H4 (cell line): ENCODE data around the gene RFNG. TPM values are rescaled to one million over a fixed set of nuclear protein-coding genes. Genes with fewer than 3 reads are reported as not detected.
"Not testable (repeated sequence)": the region's sequence is repeated elsewhere in the genome, so short reads cannot be mapped to it uniquely, and the experiment has no call there.

ENCODE experiments used
- DNase-seq: peaks from one replicate; pipeline ENCODE4 v3.0.0-alpha.2; 2015; ENCODE audit warnings: low spot score
- total RNA-seq: library from RNA; depleted of rRNA; stranded (reverse); fragments of >200 nt; shearing (Covaris generic); gene quantifications from 2 replicates; pipeline ENCODE4 v1.2.3, GENCODE V29; 2014

RFNG gene
- total RNA-seq, 1 experiment from 2014 or later: 9.9 TPM

- no peak for DNase-seq
Observed at GRCh38 chr17:82043507-82043906, 8.1 kb downstream of the RFNG start.

- DNase-seq: no peak
Observed at GRCh38 chr17:82042649-82043048, 9.0 kb downstream of the RFNG start.

- DNase-seq: no peak
Observed at GRCh38 chr17:82041144-82041814, 10.3 kb downstream of the RFNG start.

GRCh38 chr17:82039695-82040299, 11.8 kb downstream of the RFNG start:
- DNase-seq: no peak

GRCh38 chr17:82038796-82039409, 12.7 kb downstream of the RFNG start:
- not testable (repeated sequence) for DNase-seq

GRCh38 chr17:82037889-82038195, 13.8 kb downstream of the RFNG start:
- no peak for DNase-seq

- DNase-seq: peak; percentile 95
Observed at GRCh38 chr17:82037092-82037888, 14.3 kb downstream of the RFNG start, which contains the start of gene DCXR. DCXR (minus strand) TSS chr17:82037697; CDS start chr17:82037682, 15 bp downstream.

GRCh38 chr17:82036634-82037091, 14.9 kb downstream of the RFNG start:
- DNase-seq: no peak

- no peak for DNase-seq
Observed at GRCh38 chr17:82035956-82036633, 15.5 kb downstream of the RFNG start.

GRCh38 chr17:82035488-82035887, 16.1 kb downstream of the RFNG start:
- DNase-seq: no peak

GRCh38 chr17:82034371-82035011, 17.1 kb downstream of the RFNG start:
- DNase-seq: no peak

GRCh38 chr17:82033359-82034085, 18.1 kb downstream of the RFNG start:
- DNase-seq: no peak

- DNase-seq: no peak
Observed at GRCh38 chr17:82031885-82032627, 19.6 kb downstream of the RFNG start.

GRCh38 chr17:82031303-82031884, 20.2 kb downstream of the RFNG start, which contains the start of gene RAC3:
RAC3 (plus strand) TSS chr17:82031678; CDS start chr17:82031762, 84 bp downstream.
- no peak for DNase-seq

GRCh38 chr17:82030470-82031302, 20.9 kb downstream of the RFNG start:
- DNase-seq: peak; percentile 49

- DNase-seq: no peak
Observed at GRCh38 chr17:82029990-82030469, 21.6 kb downstream of the RFNG start.

GRCh38 chr17:82029391-82029790, 22.2 kb downstream of the RFNG start:
- no peak for DNase-seq

GRCh38 chr17:82028966-82029365, 22.6 kb downstream of the RFNG start:
- no peak for DNase-seq
